HG02759 (cell line): ENCODE measurements around the gene PITX2.

ENCODE experiments used
- ATAC-seq: cut with Tn5 transposase; IDR thresholded peaks from one replicate; pipeline ENCODE4 v1.9.1; 2021; ENCODE audit warnings: mild to moderate bottlenecking, moderate library complexity; ENCODE audit not compliant: unreplicated experiment

The PITX2 gene

GRCh38 chr4:110624904-110625494, 2.1 kb upstream of the PITX2 start:
- ATAC-seq = no peak

- no peak for ATAC-seq
Measured at GRCh38 chr4:110624398-110624780, 1.5 kb upstream of the PITX2 start.

DNA sequence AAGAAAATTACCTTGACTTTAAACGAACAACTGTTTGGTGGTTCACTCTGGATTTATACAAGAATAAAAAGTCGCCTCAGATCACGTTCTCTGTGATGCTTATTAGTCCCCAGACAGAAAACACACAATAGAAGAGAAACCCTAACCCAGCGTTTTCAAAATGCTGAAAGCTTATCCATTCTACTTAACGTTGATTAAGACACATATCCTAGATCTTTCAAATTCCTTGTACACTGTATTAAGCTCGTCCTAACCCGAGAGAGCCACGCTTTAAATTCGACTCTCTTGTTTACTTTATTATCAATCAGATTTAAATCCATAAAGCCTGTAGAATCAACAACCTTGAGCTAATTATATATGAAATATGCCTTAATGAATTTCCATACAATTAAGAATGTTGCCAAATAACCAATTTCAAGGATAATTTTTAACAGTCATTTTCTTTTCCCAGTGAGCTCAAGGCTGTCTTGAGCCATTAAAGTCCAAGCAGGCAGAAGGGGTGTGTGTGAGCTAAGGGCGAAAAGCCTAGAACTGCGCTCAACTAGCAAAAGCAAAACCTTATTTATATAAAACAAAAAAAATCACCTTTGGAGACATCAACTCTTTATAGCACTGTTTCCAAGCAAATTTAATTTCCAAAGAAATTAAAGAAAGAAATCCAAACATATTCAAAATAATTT, 981 bp upstream of the PITX2 start:
- no peak for ATAC-seq

GRCh38 chr4:110621839-110622751, 782 bp downstream of the PITX2 start:
- no peak for ATAC-seq

DNA sequence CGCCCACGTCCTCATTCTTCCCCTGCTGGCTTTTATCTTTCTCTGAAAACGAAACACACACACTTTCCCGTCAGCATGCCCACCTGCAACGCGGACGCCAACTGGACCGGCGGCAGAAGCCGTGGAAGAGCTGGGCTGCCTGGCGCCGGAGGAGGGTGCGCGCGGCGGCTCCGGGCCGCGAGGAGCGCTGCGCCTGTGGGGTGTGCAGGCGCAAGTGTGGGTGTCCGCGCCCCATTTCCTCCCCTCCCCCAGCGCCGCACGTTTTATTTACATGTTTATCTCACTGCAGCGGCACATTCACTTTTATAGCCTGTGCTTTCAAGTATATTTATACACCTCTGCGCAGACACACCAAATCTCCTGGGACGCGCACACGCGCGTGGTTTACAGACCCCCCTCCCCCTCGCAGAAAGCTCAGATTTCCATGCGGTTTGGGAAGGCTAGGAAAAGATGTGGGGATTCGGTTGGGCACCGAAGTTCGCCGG, 1.5 kb downstream of the PITX2 start:
- ATAC-seq = peak; percentile 2

DNA sequence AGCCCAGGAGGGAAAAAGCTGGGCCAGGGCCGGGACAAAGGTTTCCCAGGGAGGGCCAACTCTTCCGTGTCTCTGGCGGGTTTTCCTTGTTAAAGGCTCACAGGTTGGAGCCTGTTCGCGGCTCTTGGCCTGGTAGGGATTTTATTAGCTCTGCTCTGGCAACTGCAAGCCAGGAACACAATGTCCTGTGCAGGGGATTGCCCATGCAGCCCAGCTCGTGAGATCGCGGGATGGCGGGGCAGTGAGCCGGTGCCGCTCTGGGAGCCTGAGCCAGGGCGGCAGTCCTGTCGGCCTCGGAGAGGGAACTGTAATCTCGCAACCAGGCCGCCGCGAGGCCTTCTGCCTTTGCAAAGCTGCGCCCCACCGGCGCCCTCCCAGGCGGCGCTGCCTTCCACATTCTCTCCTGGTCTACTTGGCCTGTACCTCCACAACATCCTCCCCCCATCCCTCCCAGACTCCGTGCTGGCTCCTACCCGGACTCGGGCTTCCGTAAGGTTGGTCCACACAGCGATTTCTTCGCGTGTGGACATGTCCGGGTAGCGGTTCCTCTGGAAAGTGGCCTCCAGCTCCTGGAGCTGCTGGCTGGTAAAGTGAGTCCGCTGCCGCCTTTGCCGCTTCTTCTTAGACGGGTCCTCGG, 2.1 kb downstream of the PITX2 start:
- peak; percentile 53 for ATAC-seq

DNA sequence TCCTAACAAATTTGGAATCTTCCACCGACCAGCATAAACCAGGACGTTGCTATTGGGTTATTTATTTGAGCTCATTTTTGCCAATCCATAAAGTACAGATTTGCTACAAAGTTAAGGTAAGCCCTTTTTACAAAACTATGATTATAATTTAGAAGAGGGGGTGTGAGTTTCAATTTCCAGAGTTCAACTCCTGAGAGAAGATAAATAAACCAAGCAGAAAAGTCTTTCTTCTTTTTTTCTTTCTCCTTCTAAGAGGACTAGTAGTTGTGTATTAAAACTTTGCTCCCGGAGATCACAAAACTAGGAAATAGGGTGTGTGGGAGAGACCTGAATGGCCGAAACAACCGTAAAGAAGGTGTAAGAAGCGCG, 2.6 kb downstream of the PITX2 start:
- ATAC-seq = no peak

GRCh38 chr4:110619463-110620247, 3.2 kb downstream of the PITX2 start:
- no peak for ATAC-seq

DNA sequence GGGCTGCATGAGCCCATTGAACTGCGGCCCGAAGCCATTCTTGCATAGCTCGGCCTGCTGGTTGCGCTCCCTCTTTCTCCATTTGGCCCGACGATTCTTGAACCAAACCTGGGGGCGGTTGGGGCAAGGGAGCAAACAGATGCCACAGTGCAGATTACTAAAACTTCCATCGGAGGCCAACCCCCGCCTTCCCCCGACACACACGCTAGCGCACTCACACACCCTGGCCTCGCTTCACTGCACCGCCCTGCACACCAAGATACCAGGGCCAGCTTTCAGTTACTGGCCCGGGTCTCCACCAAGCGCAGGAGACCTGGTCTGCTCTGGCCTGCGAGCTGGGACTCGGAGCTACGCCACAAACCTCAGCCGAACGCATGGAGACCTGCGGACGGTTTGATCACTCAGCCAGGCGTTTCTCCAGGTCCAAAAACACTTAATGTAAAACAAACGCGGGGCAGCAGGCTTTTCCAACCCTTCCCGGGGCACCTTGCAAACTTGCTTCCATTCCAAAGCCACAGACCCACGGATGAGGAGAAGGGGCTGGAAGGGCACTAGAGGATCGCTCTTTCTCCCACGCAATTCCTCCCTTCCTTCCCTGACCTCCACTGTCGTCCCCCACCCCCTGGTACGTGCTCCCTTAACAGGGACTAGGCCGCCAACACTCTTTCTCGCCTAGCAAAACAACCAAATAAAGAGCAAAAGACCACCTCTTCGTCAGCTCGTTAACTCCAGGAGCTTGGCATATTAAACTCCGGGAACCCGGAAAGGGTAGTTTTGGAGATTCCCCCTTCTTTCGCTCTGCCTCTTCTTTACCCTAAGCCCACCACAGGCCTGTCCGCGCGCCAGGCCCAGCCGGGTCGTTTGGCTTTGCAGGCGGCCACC, 4.1 kb downstream of the PITX2 start:
- no peak for ATAC-seq

- no peak for ATAC-seq
Measured at GRCh38 chr4:110617646-110618580, 5.0 kb downstream of the PITX2 start.

DNA sequence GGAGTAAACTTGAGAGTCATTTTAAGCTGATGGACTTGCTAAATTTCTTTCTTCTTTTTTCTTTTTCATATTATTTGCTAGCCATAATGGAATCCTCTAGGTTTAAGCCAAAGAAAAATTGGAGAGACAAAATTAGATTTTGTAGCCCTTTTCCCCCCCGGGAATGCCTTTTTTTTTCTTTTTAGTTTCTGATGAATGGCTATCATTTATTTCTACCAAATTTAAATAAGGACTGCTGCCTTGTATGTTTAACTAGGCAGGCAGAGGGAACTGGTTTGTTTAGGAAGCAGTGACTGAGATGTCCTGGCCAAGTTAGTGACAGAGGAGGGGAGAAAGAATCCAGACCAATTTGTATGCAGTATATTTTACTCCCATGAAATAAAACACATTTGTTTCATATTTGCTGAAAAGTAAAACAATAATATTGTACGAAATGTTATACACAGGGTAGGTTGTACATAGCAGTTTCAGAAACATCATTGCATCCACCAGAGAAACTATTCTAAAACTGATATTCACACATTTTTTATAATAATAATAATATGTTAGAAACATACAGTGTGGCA, 5.7 kb downstream of the PITX2 start:
- ATAC-seq = no peak

GRCh38 chr4:110616238-110617074, 6.4 kb downstream of the PITX2 start:
- ATAC-seq = no peak

- ATAC-seq = no peak
Measured at GRCh38 chr4:110615353-110616237, 7.3 kb downstream of the PITX2 start.

DNA sequence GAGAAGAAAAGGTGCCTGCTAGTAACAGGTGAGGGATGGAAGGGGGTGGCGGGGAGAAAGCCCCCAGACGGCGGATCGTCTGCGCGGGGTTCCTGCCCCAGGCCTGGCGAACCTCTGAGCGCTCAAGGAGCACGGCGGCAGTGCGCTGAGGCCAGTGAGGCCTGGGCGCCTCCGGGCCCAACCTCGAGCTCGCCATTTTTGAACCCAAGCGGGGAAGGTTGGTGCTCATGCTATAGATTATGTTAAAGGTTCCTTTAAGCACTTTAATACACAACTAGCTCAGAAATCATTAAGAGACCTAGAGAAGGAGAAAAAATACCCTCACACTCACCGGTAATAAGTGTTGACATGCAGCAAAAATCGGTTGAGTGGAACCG, 7.9 kb downstream of the PITX2 start:
- ATAC-seq = no peak

DNA sequence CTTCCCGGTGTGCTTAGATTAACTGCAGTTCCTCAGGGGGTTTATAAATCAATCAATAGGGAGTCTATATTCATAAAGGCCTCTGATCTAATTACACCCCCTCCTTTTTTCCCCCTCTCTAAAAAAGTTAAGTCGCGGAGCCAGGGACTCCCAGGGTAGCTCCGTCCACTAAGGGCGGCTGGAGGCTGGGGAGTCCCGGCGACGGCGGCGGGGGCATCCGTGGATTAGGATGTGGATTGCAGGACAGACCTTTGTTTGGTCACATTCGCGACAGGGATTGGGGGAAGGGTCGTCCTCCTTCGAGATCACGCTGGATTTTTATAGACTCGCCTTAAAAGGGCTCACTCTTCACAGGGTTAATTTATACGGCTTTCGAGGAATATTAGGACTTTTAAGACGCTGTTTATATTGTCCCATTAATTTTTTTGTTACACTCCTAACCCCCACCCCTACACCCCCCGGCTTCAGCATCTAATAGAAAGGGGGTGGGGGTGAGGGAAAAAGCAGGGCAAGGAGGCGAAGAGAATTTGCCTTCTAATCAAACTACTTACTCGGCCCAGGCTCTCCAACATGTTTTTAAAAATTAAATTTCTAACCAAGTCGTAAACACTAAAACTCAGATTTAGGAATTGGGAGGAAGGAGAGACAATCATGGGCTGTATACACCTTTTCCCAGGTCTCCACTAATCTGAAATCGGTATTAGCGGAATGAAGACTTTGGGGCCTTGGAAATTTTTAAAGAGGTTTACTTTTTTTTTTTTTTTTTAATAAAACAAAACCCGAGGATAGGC, 8.5 kb downstream of the PITX2 start:
- ATAC-seq = no peak

GRCh38 chr4:110613745-110614144, 9.1 kb downstream of the PITX2 start:
- ATAC-seq = no peak
